Lower leg skin (tissue), 3 donors: ENCODE results near the gene TNS3.

Source experiments
- CTCF ChIP-seq, 3 donors: fragments of 450-650 bp; IDR thresholded peaks; one replicate each; pipeline ENCODE4 v1.5.1; 2016; ENCODE audit warnings: antibody characterized with exemption in 3 of 3, mild to moderate bottlenecking in 3 of 3, moderate library complexity in 2 of 3
- POLR2A ChIP-seq, 2 donors: fragments of 450-650 bp; IDR thresholded peaks; one replicate each; pipeline ENCODE4 v1.6.1; 2016 to 2017; ENCODE audit warnings: antibody characterized with exemption in 2 of 2, mild to moderate bottlenecking in 1 of 2, moderate library complexity in 1 of 2

DNA sequence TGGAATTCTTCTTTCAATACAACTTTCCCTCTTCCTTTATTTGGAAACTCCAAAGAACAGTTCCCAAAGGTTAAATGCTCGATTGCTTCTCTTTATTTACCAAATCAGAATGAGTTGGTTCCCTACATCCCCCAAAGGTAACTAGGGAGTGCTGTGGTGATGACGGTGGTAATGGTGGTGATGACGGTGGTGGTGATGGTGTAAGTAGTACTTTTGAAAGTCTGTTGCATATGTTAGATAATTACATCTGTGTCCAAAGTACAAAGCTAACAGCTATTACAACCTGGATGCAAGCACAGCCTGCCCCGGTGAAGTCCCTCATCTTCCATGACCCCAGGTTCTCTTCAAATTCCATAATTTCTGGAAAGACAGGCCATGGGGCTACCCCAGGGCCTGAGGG, 115.1 kb downstream of the TNS3 start:
- TF ChIP-seq POLR2A (IDR thresholded peaks at IDR 0.05) (no peak), CTCF (IDR thresholded peaks at IDR 0.05) (no peak)
